Anterior cingulate cortex (tissue), 58 donors: Measurements from ENCODE around the gene AGA.

Experiments
- DNase-seq, 58 donors: peaks; one replicate each; lab custom pipeline; 2025; lab: John Stamatoyannopoulos, UW

Gene AGA

DNA sequence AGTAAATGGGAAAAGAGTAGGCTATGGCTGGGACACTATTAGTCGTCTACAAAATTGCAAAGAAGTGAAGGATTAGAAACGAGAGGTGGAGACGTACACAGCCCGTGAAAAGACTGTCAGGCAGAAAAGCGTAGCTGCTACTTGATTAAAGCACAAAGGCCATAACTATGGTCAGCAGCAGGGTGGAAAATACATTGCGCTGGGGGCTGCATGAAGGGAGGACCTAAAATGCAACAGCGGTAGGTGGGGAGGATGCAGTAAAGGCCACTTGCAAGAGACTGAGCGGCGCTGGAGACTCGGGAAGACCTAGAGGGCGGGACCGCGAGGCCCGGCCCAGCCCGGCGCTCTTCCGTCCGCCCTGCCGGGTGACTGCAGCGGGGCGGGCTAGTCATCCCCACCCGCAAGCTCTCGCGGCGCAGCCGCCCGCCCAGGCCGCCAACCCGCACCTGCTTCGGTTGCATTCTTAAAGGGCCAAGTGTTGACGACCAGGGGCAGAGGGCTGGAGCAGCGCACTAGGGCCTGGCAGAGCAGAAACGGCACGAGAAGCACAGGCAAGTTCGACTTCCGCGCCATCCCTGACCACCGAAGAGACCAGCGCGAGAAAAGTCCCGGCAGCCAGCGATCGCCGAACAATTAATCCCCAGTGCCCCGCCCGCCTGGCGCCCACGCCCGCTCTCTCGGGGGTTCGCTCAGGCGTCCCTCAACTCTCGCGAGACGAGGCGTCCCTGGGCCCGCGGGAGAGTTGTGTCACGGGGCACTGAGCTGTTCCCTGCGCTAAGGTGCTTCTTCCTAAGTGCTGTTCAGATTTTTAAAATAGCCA is at the start of gene AGA:
TSS of gene AGA (minus strand) at position 635 of the 820 bp plus-strand sequence. CDS start at position 573, 62 bp downstream.
- peak; percentile 47 to 96 (median 91) for DNase-seq

DNA sequence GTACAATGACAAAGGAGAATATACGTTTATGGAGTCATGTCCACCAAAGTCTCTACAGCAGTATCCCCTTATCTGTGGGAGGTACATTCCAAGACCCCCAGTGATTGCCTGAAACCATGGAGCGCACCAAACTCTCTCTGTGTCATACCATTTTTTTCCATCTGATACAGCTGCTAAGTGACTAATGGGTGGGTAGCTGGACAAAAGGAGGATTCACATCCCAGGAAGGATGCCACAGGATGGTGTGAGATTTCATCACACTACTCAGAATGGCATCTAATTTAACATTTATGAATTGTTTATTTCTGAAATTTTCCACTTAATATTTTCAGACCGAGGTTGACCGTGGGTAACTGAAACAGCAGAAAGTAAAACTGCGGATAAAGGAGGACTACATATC is 49.8 kb upstream of the AGA start:
- DNase-seq = no peak

DNA sequence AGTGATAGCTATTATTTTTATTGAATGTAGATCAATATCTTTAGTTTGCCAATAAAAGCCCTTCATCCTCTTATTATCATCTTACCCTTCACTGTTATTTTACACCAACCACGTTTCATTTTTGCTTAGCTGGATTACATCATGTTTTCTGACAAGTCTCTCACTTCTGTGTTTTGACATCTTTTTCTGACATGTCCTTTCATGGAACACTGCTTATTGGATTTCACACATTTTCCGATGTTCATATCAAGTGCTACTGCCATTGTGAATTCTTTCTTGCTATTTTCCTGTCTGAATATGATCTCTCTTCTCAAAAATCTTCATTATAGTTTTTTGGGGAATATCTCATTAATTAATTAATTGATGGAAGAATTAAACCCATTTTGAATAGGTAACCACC is 48.5 kb upstream of the AGA start:
- no peak for DNase-seq

DNA sequence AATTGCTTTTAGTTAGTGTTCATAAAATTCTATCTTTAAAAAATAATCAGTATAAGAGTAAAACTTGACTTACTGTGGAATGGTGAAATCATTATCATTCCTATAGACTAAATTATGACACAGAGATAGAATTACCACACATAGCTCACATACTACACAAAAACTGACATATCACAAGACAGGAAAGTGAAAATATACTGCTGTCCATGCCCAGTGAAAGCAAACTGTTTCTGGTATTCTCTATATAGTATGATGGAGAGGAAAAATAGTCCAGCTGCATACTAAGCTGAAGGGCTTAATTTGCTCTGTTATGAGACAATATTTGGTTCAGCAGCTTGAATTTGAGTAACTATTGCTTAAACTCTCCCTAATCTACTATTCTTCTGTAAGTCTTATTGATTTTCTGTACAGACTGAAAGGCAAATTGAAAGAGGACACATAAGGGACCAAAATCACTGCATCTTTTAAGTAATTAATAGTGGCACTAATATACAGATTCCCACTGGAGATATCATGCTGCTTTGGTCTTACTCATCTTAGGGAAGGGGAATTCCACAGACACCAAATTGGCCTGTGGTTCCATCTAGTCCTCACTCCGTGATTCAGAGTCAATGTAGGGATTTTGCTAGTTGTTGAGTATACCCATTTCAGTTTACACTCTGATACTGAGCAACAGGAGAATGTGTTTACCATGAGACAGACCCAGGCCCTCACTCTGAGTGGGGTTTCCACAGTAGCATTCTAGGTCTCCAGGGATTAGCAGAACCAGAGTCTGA is 47.4 kb upstream of the AGA start:
- DNase-seq = no peak

DNA sequence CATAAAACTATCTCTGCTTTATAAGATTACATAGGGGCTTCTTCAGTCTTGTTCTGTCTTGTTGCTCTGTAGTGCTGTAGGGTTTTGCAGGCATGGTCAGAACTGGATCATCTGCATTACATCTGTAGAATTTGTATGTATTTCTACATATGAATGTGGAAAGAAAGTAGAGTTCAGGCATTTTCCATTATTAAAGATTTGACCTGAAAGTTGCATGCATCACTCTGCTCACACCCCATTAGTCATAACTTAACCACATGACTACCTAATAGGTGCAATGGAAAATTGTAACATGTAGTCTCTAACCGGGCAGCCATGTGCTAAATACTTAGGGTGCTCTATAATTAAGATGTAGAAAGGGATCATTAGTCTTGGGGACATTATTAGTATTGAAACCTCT is 45.7 kb upstream of the AGA start:
- DNase-seq = no peak

DNA sequence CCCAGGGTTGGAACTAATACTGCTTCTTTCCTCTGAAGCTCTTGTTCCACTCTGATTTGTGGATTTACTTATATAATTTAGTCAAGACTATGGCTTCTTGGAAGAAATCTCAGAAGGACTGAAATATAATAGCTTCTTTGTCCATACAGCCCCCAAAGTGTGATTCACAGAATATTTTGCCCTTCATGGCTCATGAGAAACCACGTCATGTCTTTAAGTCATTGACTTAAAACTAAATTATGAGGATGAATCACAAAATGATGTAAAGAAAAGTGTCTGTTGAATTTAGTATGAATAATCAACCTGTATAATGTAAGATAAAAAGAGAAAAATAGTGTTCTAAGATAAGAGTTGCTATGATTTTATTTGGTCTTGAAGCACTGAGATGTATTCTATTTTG is 43.3 kb upstream of the AGA start:
- DNase-seq = no peak

DNA sequence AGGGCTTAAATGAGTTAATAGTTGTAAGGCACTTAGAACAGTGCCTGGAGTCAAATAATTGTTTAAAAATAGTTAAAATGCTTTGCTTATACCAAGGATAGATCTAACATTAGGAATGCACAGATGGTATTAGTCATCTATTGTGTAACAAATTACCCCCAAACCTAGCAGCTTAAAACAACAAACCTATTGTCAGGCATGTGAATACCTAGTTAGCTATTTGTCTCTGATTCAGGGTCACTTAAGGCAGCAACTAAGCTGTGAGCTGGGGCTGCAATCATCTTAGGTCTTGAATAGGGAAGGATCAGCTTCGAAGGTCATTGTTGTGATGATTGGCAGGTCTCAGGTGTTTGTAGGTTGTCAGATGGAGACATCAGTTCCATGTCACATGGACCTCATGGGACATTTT is 42.4 kb upstream of the AGA start:
- no peak for DNase-seq

DNA sequence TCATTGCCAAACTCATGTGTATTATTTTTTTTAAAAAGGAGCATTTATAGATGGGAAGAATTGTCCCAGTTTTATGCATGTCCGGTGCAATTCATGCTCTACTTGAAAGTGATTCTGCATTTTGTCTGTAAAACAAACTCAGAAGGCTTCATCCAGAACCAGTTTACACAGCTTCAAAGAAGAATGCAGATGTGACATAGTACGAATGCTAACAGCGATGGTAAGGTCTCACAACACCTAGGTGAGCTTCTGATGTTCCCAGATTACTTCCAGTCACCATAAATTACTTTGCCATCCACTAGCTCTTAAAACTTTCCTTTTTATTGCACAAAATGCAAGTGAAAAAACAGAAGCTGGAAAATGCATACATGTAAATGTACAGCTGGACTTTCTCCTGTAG is 41.5 kb upstream of the AGA start:
- no peak for DNase-seq

DNA sequence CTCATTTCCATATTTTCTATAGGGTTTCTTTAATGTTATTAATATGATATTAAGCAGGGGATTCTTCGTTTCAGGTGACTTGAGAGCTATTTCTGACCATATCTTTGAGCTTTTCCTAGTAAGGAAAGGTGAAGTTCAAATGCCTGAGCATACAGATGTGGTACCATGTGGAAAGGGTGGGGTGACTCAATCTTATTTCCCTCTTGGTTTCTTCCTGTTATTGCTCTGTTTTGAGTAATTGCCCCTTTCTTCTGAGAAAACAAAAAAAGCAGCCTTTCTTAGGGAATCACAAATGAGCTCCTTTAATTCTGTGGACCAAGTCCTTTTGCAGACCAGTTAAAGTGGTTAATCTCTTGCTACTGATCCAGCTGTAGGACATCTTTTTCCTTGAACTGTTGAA is 41.0 kb upstream of the AGA start:
- DNase-seq = no peak

DNA sequence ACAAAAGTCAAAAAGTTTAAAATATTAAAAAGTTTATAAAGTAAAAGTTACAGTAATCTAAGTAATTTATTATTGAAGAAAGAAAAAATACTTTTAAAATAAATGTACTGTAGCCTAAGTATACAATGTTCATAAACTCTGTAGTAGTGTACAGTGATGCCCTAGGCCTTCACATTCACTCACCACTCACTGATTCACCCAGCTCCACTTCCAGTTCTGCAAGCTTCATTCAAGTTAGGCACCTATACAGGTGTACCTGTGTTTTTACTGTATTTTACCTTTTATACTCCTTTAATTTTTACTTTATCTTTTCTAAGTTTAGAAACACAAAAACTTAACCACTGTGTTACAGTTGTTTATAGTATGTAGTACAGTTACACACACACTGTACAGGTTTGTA is 40.1 kb upstream of the AGA start:
- DNase-seq = no peak

DNA sequence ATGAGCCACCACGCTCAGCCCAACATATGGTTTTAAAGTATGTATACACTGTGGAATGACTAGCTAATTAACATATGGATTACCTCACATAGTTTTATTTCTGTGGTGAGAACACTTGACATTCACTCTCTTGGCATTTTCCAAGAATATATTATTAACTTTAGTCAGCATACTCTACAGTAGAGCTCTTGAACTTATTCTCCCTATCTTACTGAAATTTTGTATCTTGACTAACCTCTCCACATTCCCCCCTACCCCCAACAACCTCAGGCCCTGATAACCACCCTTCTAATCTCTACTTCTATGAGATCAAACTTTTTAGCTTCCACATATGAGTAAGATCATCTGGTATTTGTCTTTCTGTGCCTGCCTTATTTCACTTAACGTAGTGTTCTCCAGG is 38.6 kb upstream of the AGA start:
- no peak for DNase-seq

DNA sequence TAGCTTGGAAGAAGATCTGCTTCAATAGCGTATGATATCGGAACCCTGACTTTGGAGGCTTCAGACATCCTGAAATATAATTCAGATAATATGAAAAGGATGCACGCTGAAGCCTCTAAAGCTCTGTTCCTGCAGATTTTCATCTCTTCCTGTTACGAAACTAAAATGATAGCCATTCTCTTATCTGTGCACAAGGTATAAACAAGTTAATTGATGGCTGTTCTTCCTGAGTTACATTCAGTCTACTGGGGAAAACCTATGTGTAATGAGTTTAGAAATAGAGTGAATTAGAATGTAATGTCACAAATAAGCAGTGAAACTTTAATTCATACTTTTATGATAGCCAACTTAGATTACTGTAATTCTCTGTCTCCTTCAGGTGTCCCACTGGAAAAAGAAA is 36.8 kb upstream of the AGA start:
- no peak for DNase-seq

DNA sequence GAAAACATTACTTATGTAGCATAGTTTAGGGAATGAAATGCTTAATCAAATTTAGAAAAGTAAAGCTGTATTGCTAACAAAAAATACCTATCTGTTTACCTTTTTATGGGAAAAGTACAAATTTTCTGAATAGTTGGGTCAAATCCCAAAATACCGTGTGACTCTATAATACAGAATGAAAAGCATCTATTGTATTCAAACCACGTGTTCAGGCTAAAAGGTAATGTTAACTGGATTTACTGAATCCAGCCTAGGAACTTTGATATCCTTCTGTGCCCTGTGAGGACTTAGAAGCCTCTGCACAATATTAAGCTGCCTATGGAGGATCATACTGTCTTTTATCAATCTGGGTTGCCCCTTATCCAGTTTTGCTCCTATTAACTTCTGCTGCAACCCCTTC is 36.3 kb upstream of the AGA start:
- no peak for DNase-seq

DNA sequence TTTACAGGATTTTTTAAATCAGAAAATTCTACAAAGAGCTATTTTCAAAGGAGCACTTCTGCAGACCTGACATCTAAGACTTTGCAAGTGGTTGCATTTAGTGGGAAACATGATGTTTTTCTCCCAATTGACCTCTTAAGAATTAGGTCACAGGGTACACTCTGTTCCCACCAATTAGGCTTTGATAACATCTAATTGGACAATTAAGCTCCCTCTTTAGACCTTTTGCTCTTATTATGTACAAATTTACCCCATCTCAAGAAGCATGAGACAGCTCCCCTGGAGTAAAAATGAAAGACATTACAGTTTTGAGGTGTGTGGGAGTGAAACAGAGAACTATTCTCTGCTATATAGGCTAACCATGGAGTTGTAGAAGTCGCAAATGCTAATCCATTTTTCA is 31.8 kb upstream of the AGA start:
- DNase-seq = no peak

DNA sequence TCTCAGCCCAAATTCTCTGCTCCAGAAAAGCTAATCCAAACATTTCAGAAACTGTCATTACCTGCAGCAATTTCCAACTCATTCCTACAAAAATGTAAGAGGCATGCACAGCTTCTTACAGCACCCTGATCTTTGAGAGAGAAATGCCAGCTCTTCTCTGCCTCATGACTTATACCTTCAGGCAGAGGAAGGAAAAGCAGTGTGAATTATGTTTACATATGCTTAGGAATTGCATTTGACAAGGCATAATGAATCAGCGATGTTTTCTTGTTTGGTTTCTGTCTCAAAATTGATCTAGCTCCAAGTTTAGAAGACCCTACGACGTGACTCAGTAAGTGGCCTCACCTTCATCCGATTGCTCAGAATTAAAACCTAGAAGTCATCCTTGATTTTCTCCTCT is 21.8 kb upstream of the AGA start:
- no peak for DNase-seq

DNA sequence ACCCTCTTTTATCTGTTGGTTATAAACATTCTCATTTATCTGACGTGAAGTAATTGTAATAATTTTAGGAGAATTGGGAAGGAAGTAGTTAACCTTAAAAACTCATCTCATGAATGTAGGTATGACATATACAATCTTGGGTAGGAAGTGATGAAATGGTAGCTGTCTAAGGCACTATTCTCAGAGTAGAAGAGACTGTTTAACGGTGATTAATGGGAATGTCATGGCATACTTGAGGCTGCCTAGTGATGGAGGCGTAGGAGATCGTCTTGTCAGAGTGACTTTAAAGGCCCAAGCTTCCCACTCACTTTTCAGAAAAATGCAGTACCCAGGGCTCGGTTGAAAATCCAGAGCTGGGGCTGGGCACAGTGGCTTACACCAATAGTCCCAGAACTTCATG is 19.4 kb upstream of the AGA start:
- DNase-seq = no peak

DNA sequence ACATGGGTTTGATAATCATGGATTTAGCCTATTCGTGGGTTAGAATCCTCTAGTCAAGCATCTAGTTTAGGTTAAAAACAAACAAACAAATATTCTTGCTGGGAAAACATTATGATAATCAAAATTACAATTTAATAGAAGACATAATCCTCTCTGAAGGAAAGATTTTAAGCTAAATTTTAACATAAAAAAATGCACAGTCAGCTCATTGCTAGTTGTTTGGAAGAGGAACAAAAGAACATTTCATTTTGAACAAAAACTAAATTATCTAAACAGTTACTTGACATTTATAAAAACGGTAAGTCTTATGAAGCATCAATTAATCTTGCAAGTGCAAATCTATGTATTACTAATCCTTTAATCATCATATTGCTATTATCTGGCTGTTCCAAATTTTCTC is 18.2 kb upstream of the AGA start:
- no peak for DNase-seq

DNA sequence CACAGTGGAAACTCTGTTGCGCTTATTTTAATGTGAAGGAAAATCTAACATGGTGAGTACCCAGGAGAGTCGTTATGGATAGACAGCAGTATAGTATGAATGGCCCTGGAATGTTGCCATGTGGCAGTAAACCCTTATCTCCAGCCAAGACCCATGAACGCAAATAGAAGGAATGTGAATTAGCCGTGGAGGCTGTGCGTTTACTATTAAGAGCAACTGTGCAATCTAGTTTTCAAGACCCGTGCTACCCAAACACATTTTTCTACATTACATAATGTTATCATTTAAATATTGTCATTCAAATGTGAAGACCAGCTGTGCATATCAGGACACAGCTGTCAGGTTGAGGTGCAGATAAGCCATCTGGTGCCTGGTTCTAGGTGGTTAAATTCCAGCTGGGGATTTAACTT is 13.3 kb upstream of the AGA start:
- no peak for DNase-seq

DNA sequence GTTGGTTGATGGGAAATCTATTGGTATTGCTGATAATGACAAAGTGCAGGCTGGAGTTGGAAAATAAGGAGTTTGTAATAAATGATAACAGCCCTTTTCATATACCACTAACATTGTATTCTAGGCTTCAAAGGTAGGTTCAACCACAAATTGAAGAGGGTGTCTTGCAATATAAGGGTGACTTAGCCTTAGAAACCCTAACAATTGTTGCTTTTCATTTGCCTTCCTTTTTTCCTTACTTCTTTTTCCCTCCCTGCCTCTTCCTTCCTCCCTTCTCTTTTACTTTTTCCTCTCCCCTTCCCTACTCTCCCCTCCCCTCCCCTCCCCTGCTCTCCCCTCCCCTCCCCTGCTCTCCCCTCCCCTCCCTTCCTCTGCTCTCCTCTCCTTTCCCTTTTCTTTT is 10.9 kb upstream of the AGA start:
- DNase-seq = no peak

DNA sequence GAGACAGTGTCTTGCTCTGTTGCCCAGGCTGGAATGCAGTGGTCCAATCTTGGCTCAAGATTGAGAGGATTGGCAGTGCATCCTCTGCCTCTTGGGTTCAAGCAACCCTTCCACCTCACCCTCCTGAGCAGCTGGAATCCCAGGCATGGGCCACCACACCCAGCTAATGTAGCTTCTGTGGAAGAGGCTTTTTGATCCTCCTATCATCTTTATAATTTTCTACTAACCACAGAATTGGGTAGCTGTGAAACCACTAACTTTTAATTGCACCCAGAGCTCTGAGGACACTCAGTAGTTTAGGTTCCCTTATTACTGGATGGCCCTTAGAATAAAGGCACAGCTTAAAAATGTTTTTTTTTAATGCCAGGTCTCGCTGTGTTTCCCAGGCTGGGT is 8.9 kb upstream of the AGA start:
- no peak for DNase-seq

DNA sequence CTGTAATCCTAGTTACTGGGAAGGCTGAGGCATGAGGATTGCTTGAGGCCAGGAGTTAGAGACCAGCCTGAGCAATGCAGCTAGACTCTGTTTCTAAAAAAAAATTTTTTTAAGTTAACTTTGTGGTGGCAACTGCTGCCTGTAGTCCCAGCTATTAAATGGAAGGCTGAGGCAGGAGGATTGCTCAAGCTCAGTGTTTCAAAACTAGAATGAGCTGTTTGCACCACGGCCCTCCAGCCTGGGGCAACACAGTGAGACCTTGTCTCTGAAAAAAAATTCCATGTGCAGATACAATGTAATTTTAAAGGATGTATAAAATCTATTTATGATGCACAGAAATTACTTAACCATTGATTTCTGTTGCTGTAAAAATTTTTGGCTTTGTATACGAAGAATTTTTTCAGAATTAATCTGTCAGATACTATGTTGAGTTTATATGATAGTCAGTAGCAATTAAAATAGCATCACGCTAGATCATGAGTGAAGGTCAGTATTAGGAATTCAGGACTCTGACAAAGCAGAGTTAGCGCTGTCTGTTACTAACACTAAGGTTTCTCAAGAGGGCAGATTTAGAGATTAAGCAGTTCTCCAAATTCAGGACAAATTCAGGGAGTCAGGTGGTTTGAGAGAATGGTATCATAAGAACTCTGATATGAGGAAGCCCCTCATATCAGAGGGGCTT is 8.3 kb upstream of the AGA start:
- no peak for DNase-seq

DNA sequence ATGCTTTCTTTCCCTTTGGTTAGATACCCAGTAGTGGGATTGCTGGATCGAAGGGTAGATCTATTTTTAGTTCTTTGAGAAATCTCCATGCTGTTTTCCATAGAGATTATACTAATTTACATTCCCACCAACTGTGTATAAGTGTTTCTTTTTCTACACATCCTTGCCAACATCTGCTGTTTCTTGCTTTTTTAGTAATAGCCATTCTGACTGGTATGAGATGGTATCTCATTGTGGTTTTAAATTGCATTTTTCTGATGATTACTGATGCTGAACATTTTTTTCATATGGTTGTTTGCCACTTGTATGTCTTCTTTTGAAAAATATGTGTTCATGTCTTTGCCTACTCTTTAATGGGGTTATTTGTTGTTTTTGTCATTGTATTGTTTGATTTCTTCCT is 6.6 kb upstream of the AGA start:
- no peak for DNase-seq
